ENCODE results near the gene OR51E1. TPM values are rescaled to one million over a fixed set of nuclear protein-coding genes. Genes with fewer than 3 reads are reported as not detected.

The OR51E1 gene
- total and polyA plus RNA-seq, 2 donors (not counting 1 experiment from before 2014, with no cell fraction given), result not detected

DNA sequence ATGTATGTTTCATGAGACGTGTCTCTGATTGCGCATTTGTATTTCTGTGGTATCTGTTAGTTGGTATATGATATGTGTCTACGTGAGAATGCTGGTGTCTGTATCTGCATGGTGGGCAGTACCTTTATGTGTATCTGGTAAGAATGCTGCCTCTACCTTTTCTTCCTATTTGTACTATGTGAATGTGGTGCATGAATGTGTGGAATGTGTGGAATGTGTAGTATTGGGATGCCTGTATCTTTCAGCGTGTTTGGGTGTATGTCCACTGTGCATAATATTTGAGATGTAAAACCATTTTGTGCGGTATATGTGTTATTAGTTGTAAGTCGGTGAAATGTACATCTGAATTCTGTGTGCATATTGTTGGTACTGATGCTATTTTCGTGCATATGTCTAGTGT is 2.3 kb upstream of the OR51E1 start:
- Mint-ChIP-seq H3K4me3 (no peak overlapping the region), H3K27ac (no peak overlapping the region), H3K4me1 (no peaks in the 10 kb centered on the region), H3K9me3 (ENCODE audit: insufficient read depth) (no peaks in the 10 kb centered on the region), H3K27me3 (peaks cover 32% of the 10 kb centered on the region)
- Histone ChIP-seq H3K27ac (ENCODE audit: low read length in 2 of 2) (no peak overlapping the region), H3K4me1 (ENCODE audit: control insufficient read depth in 2 of 2, insufficient read depth in 2 of 2, low read length in 2 of 2) (peaks cover 0 to 3% of the 10 kb centered on the region in 2 donors), H3K79me2 (ENCODE audit: control insufficient read depth, insufficient read depth, low read length) (no peaks in the 10 kb centered on the region), H3K9ac (ENCODE audit: low read length) (no peak overlapping the region), H3K36me3 (replicated peaks in 1 of 2; ENCODE audit: control extremely low read depth in 1 of 2, control insufficient read depth in 1 of 2, extremely low read depth in 1 of 2, insufficient read depth in 2 of 2, low read length in 1 of 2) (no peaks in the 10 kb centered on the region), H2AFZ (ENCODE audit: insufficient read depth, low read depth, low read length, poor library complexity, severe bottlenecking) (no peak overlapping the region), H4K20me1 (ENCODE audit: control insufficient read depth, insufficient read depth, low read length, poor library complexity, severe bottlenecking) (no peaks in the 10 kb centered on the region), H3K4me3 (ENCODE audit: control extremely low read depth in 1 of 5, extremely low read depth in 1 of 5, insufficient read depth in 1 of 5, low read depth in 2 of 5, low read length in 4 of 5) (no peak overlapping the region), H3K27me3 (replicated peaks in 1 of 4; ENCODE audit: control extremely low read depth in 1 of 4, control insufficient read depth in 3 of 4, insufficient read depth in 4 of 4, low read length in 3 of 4) (peaks cover 0 to 13% (median 3%) of the 10 kb centered on the region in 4 experiments), H3K9me3 (ENCODE audit: control extremely low read depth in 1 of 3, control insufficient read depth in 2 of 3, insufficient read depth in 1 of 3, low read length in 2 of 3) (peaks cover 0 to 5% (median 0%) of the 10 kb centered on the region in 3 donors), H3K4me2 (replicated peaks; ENCODE audit: low read depth, low read length, poor library complexity, severe bottlenecking) (no peak overlapping the region)
- POLR2A ChIA-PET, result no interaction called here
- 95% methylated on average over 7 of the region's 7 CpGs for WGBS (ENCODE audit: insufficient coverage)
- TF ChIP-seq EZH2 (IDR thresholded peaks at IDR 0.05; ENCODE audit: borderline replicate concordance, insufficient read depth, low read depth, low read length, poor library complexity, severe bottlenecking), result no peak
- TF ChIP-seq, protein P1, sequence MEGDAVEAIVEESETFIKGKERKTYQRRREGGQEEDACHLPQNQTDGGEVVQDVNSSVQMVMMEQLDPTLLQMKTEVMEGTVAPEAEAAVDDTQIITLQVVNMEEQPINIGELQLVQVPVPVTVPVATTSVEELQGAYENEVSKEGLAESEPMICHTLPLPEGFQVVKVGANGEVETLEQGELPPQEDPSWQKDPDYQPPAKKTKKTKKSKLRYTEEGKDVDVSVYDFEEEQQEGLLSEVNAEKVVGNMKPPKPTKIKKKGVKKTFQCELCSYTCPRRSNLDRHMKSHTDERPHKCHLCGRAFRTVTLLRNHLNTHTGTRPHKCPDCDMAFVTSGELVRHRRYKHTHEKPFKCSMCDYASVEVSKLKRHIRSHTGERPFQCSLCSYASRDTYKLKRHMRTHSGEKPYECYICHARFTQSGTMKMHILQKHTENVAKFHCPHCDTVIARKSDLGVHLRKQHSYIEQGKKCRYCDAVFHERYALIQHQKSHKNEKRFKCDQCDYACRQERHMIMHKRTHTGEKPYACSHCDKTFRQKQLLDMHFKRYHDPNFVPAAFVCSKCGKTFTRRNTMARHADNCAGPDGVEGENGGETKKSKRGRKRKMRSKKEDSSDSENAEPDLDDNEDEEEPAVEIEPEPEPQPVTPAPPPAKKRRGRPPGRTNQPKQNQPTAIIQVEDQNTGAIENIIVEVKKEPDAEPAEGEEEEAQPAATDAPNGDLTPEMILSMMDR (IDR thresholded peaks at IDR 0.05), result no peak
- CTCF ChIA-PET, result no interaction called here
- ATAC-seq (ENCODE audit: low read depth), result no peak
- DNase-seq, result no peak
- intact Hi-C loops (cut with micrococcal nuclease), result no loop called here

DNA sequence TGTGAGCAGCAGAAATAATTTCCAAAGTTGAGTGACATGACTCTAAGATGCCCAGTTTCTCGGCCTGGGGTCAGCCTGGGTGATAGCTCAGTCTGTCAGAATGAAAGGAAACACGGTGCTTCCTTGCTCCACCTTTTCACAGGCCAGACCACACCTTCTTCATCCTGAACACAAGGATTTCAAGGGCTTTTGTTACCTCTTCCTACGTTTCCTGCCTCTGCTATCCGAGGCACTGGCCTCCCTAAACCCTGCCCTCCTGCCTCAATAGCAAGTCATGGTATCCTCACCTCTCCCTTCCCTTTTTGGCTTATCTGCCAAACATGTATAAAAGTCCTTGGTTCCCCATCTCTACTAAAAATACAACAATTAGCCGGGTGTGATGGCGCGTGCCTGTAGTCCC is 1.7 kb upstream of the OR51E1 start:
- no peak overlapping the region for H3K27ac Mint-ChIP-seq
- no peak overlapping the region for H3K27ac ChIP-seq (ENCODE audit: low read length in 2 of 2)
- H3K4me1 ChIP-seq (ENCODE audit: control insufficient read depth in 2 of 2, insufficient read depth in 2 of 2, low read length in 2 of 2), result peaks cover 0 to 2% of the 10 kb centered on the region in 2 donors
- no peak for TF ChIP-seq EZH2 (IDR thresholded peaks at IDR 0.05; ENCODE audit: borderline replicate concordance, insufficient read depth, low read depth, low read length, poor library complexity, severe bottlenecking)
- TF ChIP-seq, protein P1 (IDR thresholded peaks at IDR 0.05), result no peak
- peaks cover 0 to 7% (median 2%) of the 10 kb centered on the region in 4 experiments for H3K27me3 ChIP-seq (replicated peaks in 1 of 4; ENCODE audit: control extremely low read depth in 1 of 4, control insufficient read depth in 3 of 4, insufficient read depth in 4 of 4, low read length in 3 of 4)
- ATAC-seq (ENCODE audit: low read depth), result no peak
- no peaks in the 10 kb centered on the region for H3K79me2 ChIP-seq (ENCODE audit: control insufficient read depth, insufficient read depth, low read length)
- H3K9me3 ChIP-seq (ENCODE audit: control extremely low read depth in 1 of 3, control insufficient read depth in 2 of 3, insufficient read depth in 1 of 3, low read length in 2 of 3), result peaks cover 0 to 4% (median 0%) of the 10 kb centered on the region in 3 donors
- H3K4me3 Mint-ChIP-seq, result no peak overlapping the region
- H3K4me2 ChIP-seq (replicated peaks; ENCODE audit: low read depth, low read length, poor library complexity, severe bottlenecking), result no peak overlapping the region
- no peak overlapping the region for H3K9ac ChIP-seq (ENCODE audit: low read length)
- H3K27me3 Mint-ChIP-seq, result peaks cover 32% of the 10 kb centered on the region
- intact Hi-C loops (cut with micrococcal nuclease), result no loop called here
- no peaks in the 10 kb centered on the region for H3K4me1 Mint-ChIP-seq
- CTCF ChIA-PET, result no interaction called here
- H3K4me3 ChIP-seq (ENCODE audit: control extremely low read depth in 1 of 5, extremely low read depth in 1 of 5, insufficient read depth in 1 of 5, low read depth in 2 of 5, low read length in 4 of 5), result no peak overlapping the region
- H4K20me1 ChIP-seq (ENCODE audit: control insufficient read depth, insufficient read depth, low read length, poor library complexity, severe bottlenecking), result no peaks in the 10 kb centered on the region
- no peaks in the 10 kb centered on the region for H3K9me3 Mint-ChIP-seq (ENCODE audit: insufficient read depth)
- POLR2A ChIA-PET, result no interaction called here
- no peak for DNase-seq
- no peaks in the 10 kb centered on the region for H3K36me3 ChIP-seq (replicated peaks in 1 of 2; ENCODE audit: control extremely low read depth in 1 of 2, control insufficient read depth in 1 of 2, extremely low read depth in 1 of 2, insufficient read depth in 2 of 2, low read length in 1 of 2)
- H2AFZ ChIP-seq (ENCODE audit: insufficient read depth, low read depth, low read length, poor library complexity, severe bottlenecking), result no peak overlapping the region
- WGBS (ENCODE audit: insufficient coverage), result 79% methylated on average over 4 of the region's 7 CpGs

Measured in B cell (primary cell).